ENCODE data around the gene RMRP.

Gene RMRP

GRCh38 chr9:35657546-35658136 lies at the start of gene RMRP:
TSS of gene RMRP (minus strand) at chr9:35658019.
- H4K20me1 ChIP-seq (ENCODE audit: insufficient read depth, low read length), result no peaks in the 10 kb centered on the region
- peak within 1 kb of the TSS; percentile 77 for H3K27ac ChIP-seq (ENCODE audit: low read length)
- no peaks in the 10 kb centered on the region for H3K9me3 ChIP-seq (ENCODE audit: insufficient read depth, low read length)
- peaks cover 22% of the 10 kb centered on the region for H3K36me3 ChIP-seq (replicated peaks; ENCODE audit: low read depth, low read length)
- TF ChIP-seq, protein P1, sequence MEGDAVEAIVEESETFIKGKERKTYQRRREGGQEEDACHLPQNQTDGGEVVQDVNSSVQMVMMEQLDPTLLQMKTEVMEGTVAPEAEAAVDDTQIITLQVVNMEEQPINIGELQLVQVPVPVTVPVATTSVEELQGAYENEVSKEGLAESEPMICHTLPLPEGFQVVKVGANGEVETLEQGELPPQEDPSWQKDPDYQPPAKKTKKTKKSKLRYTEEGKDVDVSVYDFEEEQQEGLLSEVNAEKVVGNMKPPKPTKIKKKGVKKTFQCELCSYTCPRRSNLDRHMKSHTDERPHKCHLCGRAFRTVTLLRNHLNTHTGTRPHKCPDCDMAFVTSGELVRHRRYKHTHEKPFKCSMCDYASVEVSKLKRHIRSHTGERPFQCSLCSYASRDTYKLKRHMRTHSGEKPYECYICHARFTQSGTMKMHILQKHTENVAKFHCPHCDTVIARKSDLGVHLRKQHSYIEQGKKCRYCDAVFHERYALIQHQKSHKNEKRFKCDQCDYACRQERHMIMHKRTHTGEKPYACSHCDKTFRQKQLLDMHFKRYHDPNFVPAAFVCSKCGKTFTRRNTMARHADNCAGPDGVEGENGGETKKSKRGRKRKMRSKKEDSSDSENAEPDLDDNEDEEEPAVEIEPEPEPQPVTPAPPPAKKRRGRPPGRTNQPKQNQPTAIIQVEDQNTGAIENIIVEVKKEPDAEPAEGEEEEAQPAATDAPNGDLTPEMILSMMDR (IDR thresholded peaks at IDR 0.05; ENCODE audit: low read depth, low read length), result peak; percentile 14; the same call in 1 of the 2 replicates
- no peak for TF ChIP-seq EZH2phosphoT487 (IDR thresholded peaks at IDR 0.05; ENCODE audit: low read depth)
- peak within 1 kb of the TSS; percentile 90 for H3K9ac ChIP-seq (ENCODE audit: low read length)
- H3K4me1 ChIP-seq (ENCODE audit: low read length), result peaks cover 14% of the 10 kb centered on the region
- H3K4me3 ChIP-seq (ENCODE audit: low read length), result peak within 1 kb of the TSS; percentile 83
- peak within 1 kb of the TSS; percentile 64; the same call in 1 of the 2 replicates for H2AFZ ChIP-seq (ENCODE audit: low read depth, low read length)
- H3K4me2 ChIP-seq (ENCODE audit: low read length), result peak within 1 kb of the TSS; percentile 98
- peaks cover 10% of the 10 kb centered on the region for H3K79me2 ChIP-seq (ENCODE audit: low read length)
- H3K27me3 ChIP-seq (ENCODE audit: low read depth, low read length), result no peaks in the 10 kb centered on the region

GRCh38 chr9:35706951-35707350 lies 49.1 kb upstream of the RMRP start:
- Histone ChIP-seq H4K20me1 (ENCODE audit: insufficient read depth, low read length) (no peaks in the 10 kb centered on the region), H3K9me3 (ENCODE audit: insufficient read depth, low read length) (no peaks in the 10 kb centered on the region), H3K4me2 (ENCODE audit: low read length) (no peak overlapping the region), H2AFZ (ENCODE audit: low read depth, low read length) (no peak overlapping the region), H3K4me3 (ENCODE audit: low read length) (no peak overlapping the region), H3K27ac (ENCODE audit: low read length) (no peak overlapping the region), H3K27me3 (ENCODE audit: low read depth, low read length) (no peaks in the 10 kb centered on the region), H3K4me1 (ENCODE audit: low read length) (no peaks in the 10 kb centered on the region), H3K36me3 (replicated peaks; ENCODE audit: low read depth, low read length) (peaks cover 78% of the 10 kb centered on the region), H3K9ac (ENCODE audit: low read length) (no peak overlapping the region), H3K79me2 (ENCODE audit: low read length) (no peaks in the 10 kb centered on the region)
- TF ChIP-seq EZH2phosphoT487 (IDR thresholded peaks at IDR 0.05; ENCODE audit: low read depth), result no peak
- TF ChIP-seq, protein P1 (IDR thresholded peaks at IDR 0.05; ENCODE audit: low read depth, low read length), result no peak

DNA sequence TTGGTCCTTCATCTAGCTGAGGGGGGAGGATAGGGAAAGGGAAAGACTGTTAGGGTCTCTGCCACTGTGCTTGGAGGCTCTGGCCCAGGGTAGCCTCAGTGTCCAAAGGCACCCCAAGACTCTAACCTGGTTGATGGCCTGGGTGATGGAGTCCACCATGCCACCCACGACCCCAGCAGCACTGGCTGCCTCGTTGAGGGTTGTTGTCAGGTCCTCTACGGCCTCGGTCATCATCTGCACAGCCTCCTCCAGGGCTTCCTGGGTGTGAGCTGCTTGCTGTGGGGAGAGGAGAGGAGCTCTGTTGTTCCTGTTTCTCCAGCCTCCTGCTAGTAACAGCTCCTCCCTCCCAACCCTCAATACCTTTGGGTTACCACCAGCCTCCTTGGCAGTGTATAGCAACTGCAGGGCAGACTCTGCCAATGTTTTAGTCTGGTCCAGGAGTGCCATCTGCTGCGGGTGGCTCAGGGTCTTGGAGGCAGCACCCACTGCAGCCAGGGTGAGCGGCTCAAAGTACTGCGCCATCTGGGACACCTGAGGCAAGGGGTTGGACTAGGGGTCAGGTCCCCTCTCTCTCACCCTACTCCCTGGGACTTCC lies 48.1 kb upstream of the RMRP start:
- H3K9me3 ChIP-seq (ENCODE audit: insufficient read depth, low read length), result no peaks in the 10 kb centered on the region
- peaks cover 78% of the 10 kb centered on the region for H3K36me3 ChIP-seq (replicated peaks; ENCODE audit: low read depth, low read length)
- no peak overlapping the region for H3K9ac ChIP-seq (ENCODE audit: low read length)
- no peaks in the 10 kb centered on the region for H3K27me3 ChIP-seq (ENCODE audit: low read depth, low read length)
- H2AFZ ChIP-seq (ENCODE audit: low read depth, low read length), result no peak overlapping the region
- no peaks in the 10 kb centered on the region for H4K20me1 ChIP-seq (ENCODE audit: insufficient read depth, low read length)
- H3K4me1 ChIP-seq (ENCODE audit: low read length), result no peaks in the 10 kb centered on the region
- TF ChIP-seq EZH2phosphoT487 (IDR thresholded peaks at IDR 0.05; ENCODE audit: low read depth), result no peak
- TF ChIP-seq, protein P1 (IDR thresholded peaks at IDR 0.05; ENCODE audit: low read depth, low read length), result no peak
- H3K4me2 ChIP-seq (ENCODE audit: low read length), result no peak overlapping the region
- H3K4me3 ChIP-seq (ENCODE audit: low read length), result no peak overlapping the region
- H3K27ac ChIP-seq (ENCODE audit: low read length), result no peak overlapping the region
- H3K79me2 ChIP-seq (ENCODE audit: low read length), result no peaks in the 10 kb centered on the region

DNA sequence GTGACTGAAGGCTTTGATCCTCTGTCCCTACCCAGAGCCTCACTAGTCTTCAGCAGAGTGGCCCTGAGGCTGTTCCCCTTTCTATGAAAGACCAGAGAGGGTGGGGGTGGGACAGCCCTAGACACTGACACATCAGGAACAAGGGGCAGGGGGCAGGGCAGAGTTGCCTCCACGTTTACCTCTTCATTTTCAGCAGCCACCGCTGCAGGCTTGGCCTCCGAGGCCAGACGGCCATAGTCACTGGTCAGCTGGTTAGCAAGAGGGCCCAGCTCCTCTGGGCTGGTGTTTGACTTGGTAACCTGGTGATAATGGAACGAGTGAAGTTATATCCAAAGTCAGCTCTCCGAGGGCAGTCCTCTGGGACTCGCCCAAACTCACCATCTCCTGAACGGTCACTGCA lies 47.6 kb upstream of the RMRP start:
- H3K9me3 ChIP-seq (ENCODE audit: insufficient read depth, low read length), result no peaks in the 10 kb centered on the region
- no peaks in the 10 kb centered on the region for H4K20me1 ChIP-seq (ENCODE audit: insufficient read depth, low read length)
- no peak overlapping the region for H3K4me3 ChIP-seq (ENCODE audit: low read length)
- no peaks in the 10 kb centered on the region for H3K4me1 ChIP-seq (ENCODE audit: low read length)
- H3K9ac ChIP-seq (ENCODE audit: low read length), result no peak overlapping the region
- peaks cover 78% of the 10 kb centered on the region for H3K36me3 ChIP-seq (replicated peaks; ENCODE audit: low read depth, low read length)
- H3K4me2 ChIP-seq (ENCODE audit: low read length), result no peak overlapping the region
- H2AFZ ChIP-seq (ENCODE audit: low read depth, low read length), result no peak overlapping the region
- no peaks in the 10 kb centered on the region for H3K79me2 ChIP-seq (ENCODE audit: low read length)
- TF ChIP-seq EZH2phosphoT487 (IDR thresholded peaks at IDR 0.05; ENCODE audit: low read depth), result no peak
- H3K27ac ChIP-seq (ENCODE audit: low read length), result no peak overlapping the region
- no peaks in the 10 kb centered on the region for H3K27me3 ChIP-seq (ENCODE audit: low read depth, low read length)

All from OCI-LY3 (cell line).